Sigmoid colon (tissue), 4 donors: ENCODE data around the gene ZNF627.

Experiments used
- CTCF ChIP-seq, 4 experiments: fragments of 450-650 bp in 3 of 4; fragments of 200-600 bp in 1 of 4; IDR thresholded peaks; one replicate each; pipeline ENCODE4 v1.5.1; 2016 to 2019; ENCODE audit warnings: antibody characterized with exemption in 4 of 4, mild to moderate bottlenecking in 3 of 4, moderate library complexity in 2 of 4
- EP300 ChIP-seq, 4 donors: sonication (generic); formaldehyde crosslinking; IDR thresholded peaks; one replicate each; pipeline ENCODE4 v1.6.1; 2017; ENCODE audit warnings: antibody characterized with exemption in 4 of 4
- POLR2AphosphoS5 ChIP-seq, 4 donors: sonication (generic); formaldehyde crosslinking; IDR thresholded peaks; one replicate each; pipeline ENCODE4 v1.6.1; 2017; ENCODE audit warnings: antibody characterized with exemption in 4 of 4

GRCh38 chr19:11552666-11553372 is 44.5 kb upstream of the ZNF627 start:
- TF ChIP-seq CTCF (IDR thresholded peaks at IDR 0.05) (no peak), POLR2AphosphoS5 (IDR thresholded peaks at IDR 0.05) (no peak), EP300 (IDR thresholded peaks at IDR 0.05) (no peak)
